ENCODE results near the gene ALDOB.
"Not testable (repeated sequence)": the region's sequence is repeated elsewhere in the genome, so short reads cannot be mapped to it uniquely, and the experiment has no call there.

ALDOB gene

GRCh38 chr9:101419863-101420262 lies 15.7 kb downstream of the ALDOB start:
- no peak for DNase-seq

GRCh38 chr9:101418518-101419430 lies 16.8 kb downstream of the ALDOB start:
- DNase-seq: no peak

- no peak for DNase-seq
Observed at GRCh38 chr9:101417977-101418376, 17.6 kb downstream of the ALDOB start.

- DNase-seq: no peak
Observed at GRCh38 chr9:101417389-101417788, 18.2 kb downstream of the ALDOB start.

GRCh38 chr9:101415578-101415977 lies 20.0 kb downstream of the ALDOB start:
- no peak for DNase-seq

GRCh38 chr9:101414839-101415238 lies 20.7 kb downstream of the ALDOB start:
- no peak for DNase-seq

GRCh38 chr9:101409079-101409477 lies 26.5 kb downstream of the ALDOB start:
- no peak for DNase-seq

GRCh38 chr9:101408374-101409078 lies 27.0 kb downstream of the ALDOB start:
- DNase-seq: no peak

- no peak for DNase-seq
Observed at GRCh38 chr9:101403516-101404285, 31.9 kb downstream of the ALDOB start.

GRCh38 chr9:101400120-101400519 lies 35.5 kb downstream of the ALDOB start:
- no peak for DNase-seq

GRCh38 chr9:101399643-101399970 lies 36.0 kb downstream of the ALDOB start:
- DNase-seq: no peak

- peak; percentile 21 for DNase-seq
Observed at GRCh38 chr9:101398930-101399642, 36.5 kb downstream of the ALDOB start.

GRCh38 chr9:101398068-101398929 lies 37.3 kb downstream of the ALDOB start, which contains the start of the genes MRPL50 and ZNF189:
Gene MRPL50 (minus strand): TSS chr9:101398618. CDS start chr9:101398592, 26 bp downstream.
Gene ZNF189 (plus strand): TSS chr9:101398851. CDS start chr9:101399157, 306 bp downstream.
- peak; percentile 96 for DNase-seq

- DNase-seq: no peak
Observed at GRCh38 chr9:101397746-101398067, 37.9 kb downstream of the ALDOB start.

GRCh38 chr9:101394687-101395086 lies 40.9 kb downstream of the ALDOB start:
- DNase-seq: no peak

- DNase-seq: no peak
Observed at GRCh38 chr9:101393135-101393534, 42.4 kb downstream of the ALDOB start.

- DNase-seq: no peak
Observed at GRCh38 chr9:101388507-101388993, 47.0 kb downstream of the ALDOB start.

- DNase-seq: no peak
Observed at GRCh38 chr9:101387871-101388506, 47.6 kb downstream of the ALDOB start.

GRCh38 chr9:101384873-101385536 lies 50.6 kb downstream of the ALDOB start, which contains the start of gene BAAT:
Gene BAAT (minus strand): TSS chr9:101385006. CDS start chr9:101371404, 13,602 bp downstream.
- DNase-seq: not testable (repeated sequence)

GRCh38 chr9:101383361-101383760 lies 52.2 kb downstream of the ALDOB start:
- no peak for DNase-seq
